Calu3 (cell line): ENCODE measurements around the gene RAP1B. TPM values are rescaled to one million over a fixed set of nuclear protein-coding genes. Genes with fewer than 3 reads are reported as not detected.

Experiments used
- BruUV-seq: library from RNA; stranded (reverse); fragments of 400-500 nt; replicated peaks from 2 replicates; lab custom pipeline; 2021; lab: Mats Ljungman, UMichigan
- CTCF ChIA-PET: fragments of 300-600 bp; sonication (Branson Sonifier 250); formaldehyde crosslinking; loops from one replicate; lab custom pipeline; 2022; ENCODE audit warnings: antibody characterized with exemption; lab: Charles Lee
- DNase-seq: peaks from one replicate; pipeline ENCODE4 v3.0.0; 2022
- H3K27ac Mint-ChIP-seq: one replicate; pipeline ENCODE4 v1.8.0; 2022; ENCODE audit warnings: mixed read lengths; ENCODE audit not compliant: unreplicated experiment
- H3K27me3 Mint-ChIP-seq: one replicate; pipeline ENCODE4 v1.8.0; 2022; ENCODE audit warnings: mixed read lengths; ENCODE audit not compliant: unreplicated experiment
- H3K36me3 Mint-ChIP-seq: one replicate; pipeline ENCODE4 v1.8.0; 2022; ENCODE audit warnings: mild to moderate bottlenecking, moderate library complexity, mixed read lengths; ENCODE audit not compliant: insufficient read depth, unreplicated experiment
- H3K4me1 Mint-ChIP-seq: one replicate; pipeline ENCODE4 v1.8.0; 2022; ENCODE audit warnings: mild to moderate bottlenecking, low read depth, mixed read lengths; ENCODE audit not compliant: unreplicated experiment
- H3K4me3 Mint-ChIP-seq: one replicate; pipeline ENCODE4 v1.8.0; 2022; ENCODE audit warnings: mild to moderate bottlenecking, low read depth, moderate library complexity, mixed read lengths; ENCODE audit not compliant: unreplicated experiment
- H3K9me3 Mint-ChIP-seq: one replicate; pipeline ENCODE4 v1.8.0; 2022; ENCODE audit warnings: low read depth, mixed read lengths; ENCODE audit not compliant: unreplicated experiment
- intact Hi-C: fragments of 100-400 bp; cut with micrococcal nuclease; formaldehyde crosslinking; loops from one replicate; pipeline ENCODE4 v1.10.0; 2022; ENCODE audit not compliant: unreplicated experiment
- total RNA-seq: library from RNA; stranded (reverse); gene quantifications from 2 replicates; pipeline ENCODE4 v1.2.3, GENCODE V29; 2022
- TF ChIP-seq, protein P1 (sequence below): fragments of 200-600 bp; IDR thresholded peaks from one replicate; pipeline ENCODE4 v1.8.0; 2022; ENCODE audit warnings: antibody characterized with exemption; ENCODE audit not compliant: unreplicated experiment

The RAP1B gene
- total RNA-seq, 1 experiment from 2014 or later: 159 TPM

DNA sequence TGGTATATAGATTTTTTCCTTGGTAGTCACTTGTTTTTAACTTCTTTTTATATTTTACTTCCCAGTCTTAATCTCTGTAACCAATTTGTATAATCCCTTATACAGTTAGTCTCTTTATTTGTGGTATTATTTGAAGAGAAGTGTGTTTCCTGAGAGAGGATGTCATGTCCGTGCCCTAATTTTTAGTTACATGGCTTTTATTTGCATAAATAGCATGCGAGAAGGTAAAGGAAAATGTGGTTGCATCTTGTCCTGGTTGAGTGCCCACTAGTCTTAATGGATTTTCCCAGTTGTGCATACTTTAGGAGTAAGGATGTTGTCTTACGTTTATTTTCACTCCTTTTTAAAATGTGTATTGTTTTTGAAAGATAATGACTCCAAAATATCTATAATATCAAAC, 27.5 kb downstream of the RAP1B start:
- no peak overlapping the region for H3K27ac Mint-ChIP-seq
- H3K9me3 Mint-ChIP-seq: no peaks in the 10 kb centered on the region
- intact Hi-C loops: no loop called here
- H3K4me3 Mint-ChIP-seq: no peak overlapping the region
- no peaks in the 10 kb centered on the region for H3K27me3 Mint-ChIP-seq
- TF ChIP-seq, protein P1, sequence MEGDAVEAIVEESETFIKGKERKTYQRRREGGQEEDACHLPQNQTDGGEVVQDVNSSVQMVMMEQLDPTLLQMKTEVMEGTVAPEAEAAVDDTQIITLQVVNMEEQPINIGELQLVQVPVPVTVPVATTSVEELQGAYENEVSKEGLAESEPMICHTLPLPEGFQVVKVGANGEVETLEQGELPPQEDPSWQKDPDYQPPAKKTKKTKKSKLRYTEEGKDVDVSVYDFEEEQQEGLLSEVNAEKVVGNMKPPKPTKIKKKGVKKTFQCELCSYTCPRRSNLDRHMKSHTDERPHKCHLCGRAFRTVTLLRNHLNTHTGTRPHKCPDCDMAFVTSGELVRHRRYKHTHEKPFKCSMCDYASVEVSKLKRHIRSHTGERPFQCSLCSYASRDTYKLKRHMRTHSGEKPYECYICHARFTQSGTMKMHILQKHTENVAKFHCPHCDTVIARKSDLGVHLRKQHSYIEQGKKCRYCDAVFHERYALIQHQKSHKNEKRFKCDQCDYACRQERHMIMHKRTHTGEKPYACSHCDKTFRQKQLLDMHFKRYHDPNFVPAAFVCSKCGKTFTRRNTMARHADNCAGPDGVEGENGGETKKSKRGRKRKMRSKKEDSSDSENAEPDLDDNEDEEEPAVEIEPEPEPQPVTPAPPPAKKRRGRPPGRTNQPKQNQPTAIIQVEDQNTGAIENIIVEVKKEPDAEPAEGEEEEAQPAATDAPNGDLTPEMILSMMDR: no peak
- no peak for DNase-seq
- CTCF ChIA-PET: no interaction called here
- H3K36me3 Mint-ChIP-seq: no peaks in the 10 kb centered on the region
- no TSS peak for BruUV-seq
- H3K4me1 Mint-ChIP-seq: peaks cover 34% of the 10 kb centered on the region

DNA sequence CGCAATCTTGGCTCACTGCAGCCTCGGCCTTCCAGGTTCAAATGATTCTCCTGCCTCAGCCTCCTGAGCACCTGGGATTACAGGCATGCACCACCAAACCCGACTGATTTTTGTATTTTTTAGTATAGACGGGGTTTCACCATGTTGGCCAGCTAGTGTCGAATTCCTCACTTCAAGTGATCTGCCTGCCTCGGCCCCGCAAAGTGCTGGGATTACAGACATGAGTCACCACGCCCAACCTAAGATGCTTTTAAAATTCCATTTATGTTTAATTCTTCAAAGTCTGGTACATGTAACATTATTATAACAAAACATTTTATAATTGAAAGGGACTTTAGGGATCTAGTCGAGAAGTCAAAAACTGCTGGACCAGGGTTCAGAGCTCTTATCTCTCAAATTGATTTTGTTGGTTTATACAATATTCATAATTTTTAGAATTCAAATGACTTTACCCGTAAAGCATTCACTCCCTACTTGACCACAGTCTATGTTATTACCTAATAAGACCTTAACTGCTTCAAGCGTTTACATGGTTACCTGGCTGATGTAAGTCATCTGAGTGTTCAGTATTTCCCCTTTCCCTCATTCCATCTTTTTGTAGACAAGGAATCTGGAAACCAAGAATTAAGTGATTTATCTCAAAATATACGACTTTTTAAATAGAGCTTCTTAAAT, 28.2 kb downstream of the RAP1B start:
- intact Hi-C loops: no loop called here
- Mint-ChIP-seq H3K9me3 (no peaks in the 10 kb centered on the region), H3K36me3 (peaks cover under 1% of the 10 kb centered on the region), H3K27me3 (no peaks in the 10 kb centered on the region), H3K4me3 (no peak overlapping the region), H3K27ac (no peak overlapping the region), H3K4me1 (peaks cover 27% of the 10 kb centered on the region)
- CTCF ChIA-PET: interaction anchor here (1.0 kb wide), 1 partner anchor 9 kb away, joined by 3 read pairs; no protein-coding TSS in a partner anchor
- no peak for DNase-seq
- TF ChIP-seq, protein P1: no peak
- BruUV-seq: no TSS peak

DNA sequence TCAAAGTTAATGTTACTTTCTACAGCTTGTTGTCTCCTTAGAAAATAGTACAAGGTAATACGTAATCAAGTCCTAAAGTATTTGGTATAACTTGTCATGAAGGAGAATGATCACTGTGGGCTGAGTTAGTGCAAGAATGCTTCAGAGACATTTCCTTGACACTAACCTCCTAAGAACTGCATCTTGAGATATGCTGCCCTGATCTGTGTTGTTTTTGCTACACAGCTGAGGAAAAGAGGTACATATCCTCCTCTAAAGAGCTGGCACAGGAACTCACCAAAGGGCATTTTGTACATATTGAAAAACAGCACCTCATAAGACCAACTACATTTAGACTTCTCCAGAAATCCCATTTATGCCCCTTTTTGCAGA, 28.7 kb downstream of the RAP1B start:
- CTCF ChIA-PET: interaction anchor here (1.0 kb wide), 1 partner anchor 9 kb away, joined by 3 read pairs; no protein-coding TSS in a partner anchor
- H3K4me3 Mint-ChIP-seq: no peak overlapping the region
- H3K9me3 Mint-ChIP-seq: no peaks in the 10 kb centered on the region
- peaks cover 5% of the 10 kb centered on the region for H3K36me3 Mint-ChIP-seq
- no peak overlapping the region for H3K27ac Mint-ChIP-seq
- TF ChIP-seq, protein P1: no peak
- no TSS peak for BruUV-seq
- DNase-seq: no peak
- H3K4me1 Mint-ChIP-seq: peaks cover 22% of the 10 kb centered on the region
- intact Hi-C loops: no loop called here
- H3K27me3 Mint-ChIP-seq: no peaks in the 10 kb centered on the region

DNA sequence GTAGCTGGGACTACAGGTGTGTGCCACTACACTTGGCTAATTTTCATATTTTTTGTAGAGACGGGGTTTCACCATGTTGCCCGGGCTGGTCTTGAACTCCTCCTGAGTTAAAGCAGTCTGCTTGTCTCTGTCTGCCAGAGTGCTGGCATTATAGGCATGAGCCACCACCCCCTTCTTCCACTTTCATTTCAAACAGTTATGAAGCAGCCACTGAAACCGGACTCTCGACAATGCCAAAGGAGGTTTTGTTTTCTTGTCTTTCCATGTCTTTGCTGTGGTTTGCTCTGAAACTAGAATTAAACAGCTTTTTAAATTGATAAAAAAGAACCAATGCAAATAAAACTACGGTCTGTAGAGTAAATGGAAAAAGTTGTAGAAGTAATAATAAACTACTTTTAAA, 30.4 kb downstream of the RAP1B start:
- no peak overlapping the region for H3K27ac Mint-ChIP-seq
- no peaks in the 10 kb centered on the region for H3K27me3 Mint-ChIP-seq
- H3K4me1 Mint-ChIP-seq: peaks cover 15% of the 10 kb centered on the region
- CTCF ChIA-PET: interaction anchor here (0.7 kb wide), 1 partner anchor 109 kb away, joined by 3 read pairs; no protein-coding TSS in a partner anchor
- H3K4me3 Mint-ChIP-seq: no peak overlapping the region
- H3K36me3 Mint-ChIP-seq: peaks cover 15% of the 10 kb centered on the region
- intact Hi-C loops: no loop called here
- BruUV-seq: no TSS peak
- no peaks in the 10 kb centered on the region for H3K9me3 Mint-ChIP-seq
- TF ChIP-seq, protein P1: no peak
- DNase-seq: peak; percentile 12
